HepG2 (cell line): ENCODE measurements around the gene SLC25A47. TPM values are rescaled to one million over a fixed set of nuclear protein-coding genes. Genes with fewer than 3 reads are reported as not detected.

Experiments used
- AKNA ChIP-seq: sonication (generic); formaldehyde crosslinking; IDR thresholded peaks from 2 replicates; pipeline ENCODE4 v1.4.0; 2020; ENCODE audit warnings: missing genetic modification reagents, borderline replicate concordance
- CEBPZ ChIP-seq: IDR thresholded peaks from 2 replicates; pipeline ENCODE4 v1.6.1; 2012; ENCODE audit warnings: low read length, improper control_type of control experiment
- FOXA1 ChIP-seq, 2 experiments: fragments of 450-650 bp in 1 of 2; sonication (generic) in 1 of 2; formaldehyde crosslinking in 1 of 2; IDR thresholded peaks; 2 replicates each; pipeline versions ENCODE4 v1.4.0 to v1.6.1; 2016 to 2020; ENCODE audit warnings: missing genetic modification reagents in 1 of 2
- FOXO4 ChIP-seq: sonication (generic); formaldehyde crosslinking; conservative IDR thresholded peaks from 2 replicates; pipeline ENCODE4 v1.8.1; 2023; ENCODE audit warnings: missing genetic modification reagents
- KAT8 ChIP-seq: IDR thresholded peaks from 2 replicates; pipeline ENCODE4 v1.6.1; 2016; ENCODE audit warnings: missing genetic modification reagents, missing compliant biosample characterization
- SCMH1 ChIP-seq: sonication (generic); formaldehyde crosslinking; IDR thresholded peaks from 2 replicates; pipeline ENCODE4 v1.9.0; 2021; ENCODE audit warnings: missing genetic modification reagents, mild to moderate bottlenecking, borderline replicate concordance
- SETDB1 ChIP-seq: sonication (generic); formaldehyde crosslinking; IDR thresholded peaks from 2 replicates; pipeline ENCODE4 v1.5.1; 2020; ENCODE audit warnings: missing genetic modification reagents, mild to moderate bottlenecking, borderline replicate concordance
- SIX4 ChIP-seq: sonication (generic); formaldehyde crosslinking; IDR thresholded peaks from 2 replicates; pipeline ENCODE4 v1.4.0; 2020; ENCODE audit warnings: missing genetic modification reagents
- TAF15 ChIP-seq: fragments of 200-400 bp; formaldehyde crosslinking; IDR thresholded peaks from one replicate; pipeline ENCODE4 v1.6.1; 2018; ENCODE audit warnings: mild to moderate bottlenecking, low read depth, low read length; ENCODE audit not compliant: poor library complexity, severe bottlenecking
- TBL1XR1 ChIP-seq: fragments of 150-350 bp; IDR thresholded peaks from 2 replicates; pipeline ENCODE4 v1.6.1; 2014; ENCODE audit warnings: borderline replicate concordance, low read length; ENCODE audit not compliant: partially characterized antibody
- XRCC5 ChIP-seq: fragments of 200-400 bp; formaldehyde crosslinking; optimal IDR thresholded peaks from 2 replicates; pipeline ENCODE3; 2017; ENCODE audit warnings: mild to moderate bottlenecking, low read length
- ZNF281 ChIP-seq: sonication (generic); formaldehyde crosslinking; IDR thresholded peaks from 2 replicates; pipeline ENCODE4 v1.4.0; 2020; ENCODE audit warnings: missing genetic modification reagents, borderline replicate concordance
- ZNF678 ChIP-seq: sonication (generic); formaldehyde crosslinking; IDR thresholded peaks from 2 replicates; pipeline ENCODE4 v1.4.0; 2020; ENCODE audit warnings: mild to moderate bottlenecking, missing genetic modification reagents
- ZSCAN12 ChIP-seq: sonication (generic); formaldehyde crosslinking; IDR thresholded peaks from 2 replicates; pipeline ENCODE4 v1.9.0; 2021; ENCODE audit warnings: mild to moderate bottlenecking, missing genetic modification reagents
- ZSCAN31 ChIP-seq: sonication (generic); formaldehyde crosslinking; IDR thresholded peaks from 2 replicates; pipeline ENCODE4 v1.5.0; 2020; ENCODE audit warnings: low read depth, mild to moderate bottlenecking, missing genetic modification reagents
- polyA plus RNA-seq, 8 experiments: library from polyadenylated mRNA; depleted of rRNA in 3 of 8; stranded (reverse) in 7 of 8; unstranded in 1 of 8; fragments of >200 nt; fragmentation: Illumina TruSeq in 4 of 8; extraction: Trizol in 4 of 8; gene quantifications; 2 replicates each; pipeline versions ENCODE4 v1.2.1 to v1.2.3, GENCODE V29; 2011 to 2016; ENCODE audit warnings: low read depth in 4 of 8, missing spikeins in 1 of 8, mixed read lengths in 1 of 8; ENCODE audit not compliant: insufficient read depth in 1 of 8
- total RNA-seq, 5 experiments: library from RNA; depleted of rRNA; stranded (reverse); fragments of >200 nt; fragmentation: Illumina TruSeq; extraction: Trizol; gene quantifications; 2 replicates each; pipeline ENCODE4 v1.2.3, GENCODE V29; 2016; ENCODE audit warnings: low read depth in 1 of 5

SLC25A47 gene
- total and polyA plus RNA-seq, 2 of the 13 experiments (the other 11 are each of a cell fraction or from before 2014, with no cell fraction given) = 1.0 to 1.7 TPM

- TF ChIP-seq AKNA = no peak
- no peak for TF ChIP-seq TBL1XR1
- TF ChIP-seq KAT8 (CRISPR knock-in tag) = peak; percentile 28; the same call in 1 of the 2 replicates
- TF ChIP-seq FOXO4 (CRISPR knock-in tag) = no peak
- TF ChIP-seq SCMH1 (CRISPR knock-in tag) = no peak
- TF ChIP-seq SIX4 (CRISPR knock-in tag) = no peak
- no peak for TF ChIP-seq TAF15
- TF ChIP-seq XRCC5 = no peak
- no peak for TF ChIP-seq SETDB1 (CRISPR knock-in tag)
- peak; percentile 77 for TF ChIP-seq ZSCAN31 (CRISPR knock-in tag)
- no peak for TF ChIP-seq ZNF281
- TF ChIP-seq FOXA1 (IDR thresholded peaks at IDR 0.05) = no peak
- TF ChIP-seq FOXA1 (CRISPR knock-in tag; IDR thresholded peaks at IDR 0.05) = no peak
- TF ChIP-seq ZNF678 (CRISPR knock-in tag) = no peak
- TF ChIP-seq CEBPZ = no peak
- TF ChIP-seq ZSCAN12 = no peak
Observed at GRCh38 chr14:100306101-100306997, 16.8 kb upstream of the SLC25A47 start, which contains the start of gene SLC25A29 (continued).
